Esophagus muscularis mucosa (tissue), 4 donors: ENCODE measurements around the gene MYB. TPM values are rescaled to one million over a fixed set of nuclear protein-coding genes. Genes with fewer than 3 reads are reported as not detected.
"Not testable (repeated sequence)": the region's sequence is repeated elsewhere in the genome, so short reads cannot be mapped to it uniquely, and the experiment has no call there.

Experiments
- DNase-seq: peaks from one replicate; pipeline ENCODE4 v3.0.0-alpha.2; 2017; ENCODE audit errors: extremely low spot score
- H3K27ac ChIP-seq, 4 donors: fragments of 200-600 bp; sonication (generic); replicated peaks in 1 of 4; 1 replicate in 3 of 4; 2 replicates in 1 of 4; pipeline ENCODE4 v1.5.1; 2016 to 2019; ENCODE audit warnings: mild to moderate bottlenecking in 1 of 4
- H3K27me3 ChIP-seq, 4 donors: fragments of 200-600 bp; sonication (generic); one replicate each; pipeline versions ENCODE4 v1.5.1 to v1.6.0; 2016 to 2019
- H3K36me3 ChIP-seq, 4 donors: fragments of 200-600 bp; sonication (generic); one replicate each; pipeline ENCODE4 v1.5.1; 2016 to 2019
- H3K4me1 ChIP-seq, 4 donors: fragments of 200-600 bp; sonication (generic); one replicate each; pipeline ENCODE4 v1.5.1; 2016 to 2019
- H3K4me3 ChIP-seq, 4 donors: fragments of 200-600 bp; sonication (generic); 1 replicate in 2 of 4; 2 replicates in 2 of 4; pipeline ENCODE4 v1.5.1; 2016 to 2019; ENCODE audit warnings: mild to moderate bottlenecking in 4 of 4, moderate library complexity in 1 of 4
- H3K9me3 ChIP-seq, 4 donors: fragments of 200-600 bp; sonication (generic); 1 replicate in 3 of 4; 2 replicates in 1 of 4; pipeline ENCODE4 v1.5.1; 2016 to 2019
- EP300 ChIP-seq: sonication (generic); formaldehyde crosslinking; IDR thresholded peaks from one replicate; pipeline ENCODE4 v1.6.1; 2017; ENCODE audit warnings: antibody characterized with exemption
- POLR2A ChIP-seq: fragments of 450-650 bp; IDR thresholded peaks from one replicate; pipeline ENCODE4 v1.6.1; 2017; ENCODE audit warnings: antibody characterized with exemption, moderate library complexity, mild to moderate bottlenecking, low read depth
- POLR2AphosphoS5 ChIP-seq, 2 donors: sonication (generic); formaldehyde crosslinking; IDR thresholded peaks; one replicate each; pipeline ENCODE4 v1.6.1; 2017; ENCODE audit warnings: antibody characterized with exemption in 2 of 2
- WGBS: methylation state at CpG from one replicate; pipeline ENCODE4 v1.1.5; 2018; 5-methylcytosine and 5-hydroxymethylcytosine counted together
- intact Hi-C: fragments of 100-400 bp; cut with DNase I; formaldehyde crosslinking; loops from one replicate; pipeline ENCODE4 v1.15.1; 2023
- total RNA-seq, 4 donors: library from RNA; depleted of rRNA; stranded (reverse); fragments of >200 nt; gene quantifications; one replicate each; pipeline versions ENCODE4 v1.1.0 to v1.2.1, GENCODE V29; 2016
- TF ChIP-seq, protein P1 (sequence below), 3 experiments: fragments of 200-600 bp in 2 of 3; fragments of 450-650 bp in 1 of 3; sonication (generic) in 2 of 3; IDR thresholded peaks; one replicate each; pipeline ENCODE4 v1.5.1; 2017 to 2019; ENCODE audit warnings: antibody characterized with exemption in 3 of 3, mild to moderate bottlenecking in 2 of 3, moderate library complexity in 1 of 3

The MYB gene
- total RNA-seq, 4 donors from 2014 or later, result 0.29 to 0.83 (median 0.50) TPM

DNA sequence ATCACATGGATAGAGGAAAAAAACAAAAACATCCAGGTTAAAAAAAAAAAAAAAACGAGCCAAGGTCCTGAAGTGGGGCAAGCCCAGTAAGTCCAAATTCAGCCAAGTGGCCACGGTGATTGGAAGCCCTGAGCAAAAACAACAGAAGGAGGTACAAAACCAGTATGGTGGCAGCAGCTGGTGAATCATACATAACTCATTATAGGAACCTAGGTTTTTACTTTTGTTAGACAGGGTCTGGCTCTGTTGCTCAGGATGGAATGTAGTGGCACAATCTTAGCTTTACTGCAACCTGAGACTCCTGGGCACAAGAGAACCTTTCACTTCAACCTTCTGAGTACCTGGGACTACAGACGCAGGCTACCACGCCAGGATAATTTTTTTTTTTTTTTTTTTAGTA lies 22.7 kb upstream of the MYB start:
- DNase-seq, result no peak
- H3K4me3 ChIP-seq, result no peak overlapping the region
- H3K36me3 ChIP-seq, result no peaks in the 10 kb centered on the region
- no peaks in the 10 kb centered on the region for H3K4me1 ChIP-seq
- intact Hi-C loops, result no loop called here
- 86% methylated on average over 4 of the region's 4 CpGs for WGBS
- H3K27ac ChIP-seq, result no peak overlapping the region
- H3K27me3 ChIP-seq, result peaks cover 0 to 5% (median 0%) of the 10 kb centered on the region in 4 donors
- TF ChIP-seq, protein P1, sequence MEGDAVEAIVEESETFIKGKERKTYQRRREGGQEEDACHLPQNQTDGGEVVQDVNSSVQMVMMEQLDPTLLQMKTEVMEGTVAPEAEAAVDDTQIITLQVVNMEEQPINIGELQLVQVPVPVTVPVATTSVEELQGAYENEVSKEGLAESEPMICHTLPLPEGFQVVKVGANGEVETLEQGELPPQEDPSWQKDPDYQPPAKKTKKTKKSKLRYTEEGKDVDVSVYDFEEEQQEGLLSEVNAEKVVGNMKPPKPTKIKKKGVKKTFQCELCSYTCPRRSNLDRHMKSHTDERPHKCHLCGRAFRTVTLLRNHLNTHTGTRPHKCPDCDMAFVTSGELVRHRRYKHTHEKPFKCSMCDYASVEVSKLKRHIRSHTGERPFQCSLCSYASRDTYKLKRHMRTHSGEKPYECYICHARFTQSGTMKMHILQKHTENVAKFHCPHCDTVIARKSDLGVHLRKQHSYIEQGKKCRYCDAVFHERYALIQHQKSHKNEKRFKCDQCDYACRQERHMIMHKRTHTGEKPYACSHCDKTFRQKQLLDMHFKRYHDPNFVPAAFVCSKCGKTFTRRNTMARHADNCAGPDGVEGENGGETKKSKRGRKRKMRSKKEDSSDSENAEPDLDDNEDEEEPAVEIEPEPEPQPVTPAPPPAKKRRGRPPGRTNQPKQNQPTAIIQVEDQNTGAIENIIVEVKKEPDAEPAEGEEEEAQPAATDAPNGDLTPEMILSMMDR (IDR thresholded peaks at IDR 0.05), result no peak
- no peak for TF ChIP-seq POLR2A
- no peak for TF ChIP-seq POLR2AphosphoS5 (IDR thresholded peaks at IDR 0.05)
- no peak for TF ChIP-seq EP300
- no peaks in the 10 kb centered on the region for H3K9me3 ChIP-seq

DNA sequence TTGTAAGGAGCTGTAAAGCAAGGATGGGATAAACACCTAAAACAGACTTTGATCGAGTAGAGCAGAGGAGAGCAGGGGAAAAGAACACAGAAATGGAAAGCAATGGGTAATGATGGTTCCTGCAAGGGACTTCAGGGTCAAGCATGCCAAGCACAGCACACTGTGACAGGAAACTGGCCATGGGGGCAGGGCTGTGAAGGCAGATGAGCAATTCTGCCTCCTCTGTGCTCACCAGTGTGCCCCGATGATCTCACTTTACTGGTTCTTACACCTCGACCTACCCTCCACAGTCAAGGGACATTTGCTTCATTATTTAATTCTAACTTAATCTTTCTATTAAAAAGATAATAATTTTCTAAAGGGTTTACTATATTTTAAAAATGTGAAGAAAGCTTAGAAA lies 21.6 kb upstream of the MYB start:
- intact Hi-C loops, result no loop called here
- 71% methylated on average over 3 of the region's 3 CpGs for WGBS
- H3K36me3 ChIP-seq, result no peaks in the 10 kb centered on the region
- no peak overlapping the region for H3K27ac ChIP-seq
- peaks cover 0 to 9% (median 0%) of the 10 kb centered on the region in 4 donors for H3K27me3 ChIP-seq
- no peaks in the 10 kb centered on the region for H3K9me3 ChIP-seq
- no peak for DNase-seq
- TF ChIP-seq POLR2AphosphoS5 (IDR thresholded peaks at IDR 0.05) (no peak), POLR2A (no peak), EP300 (no peak)
- TF ChIP-seq, protein P1 (IDR thresholded peaks at IDR 0.05), result no peak
- H3K4me3 ChIP-seq, result no peak overlapping the region
- no peaks in the 10 kb centered on the region for H3K4me1 ChIP-seq

DNA sequence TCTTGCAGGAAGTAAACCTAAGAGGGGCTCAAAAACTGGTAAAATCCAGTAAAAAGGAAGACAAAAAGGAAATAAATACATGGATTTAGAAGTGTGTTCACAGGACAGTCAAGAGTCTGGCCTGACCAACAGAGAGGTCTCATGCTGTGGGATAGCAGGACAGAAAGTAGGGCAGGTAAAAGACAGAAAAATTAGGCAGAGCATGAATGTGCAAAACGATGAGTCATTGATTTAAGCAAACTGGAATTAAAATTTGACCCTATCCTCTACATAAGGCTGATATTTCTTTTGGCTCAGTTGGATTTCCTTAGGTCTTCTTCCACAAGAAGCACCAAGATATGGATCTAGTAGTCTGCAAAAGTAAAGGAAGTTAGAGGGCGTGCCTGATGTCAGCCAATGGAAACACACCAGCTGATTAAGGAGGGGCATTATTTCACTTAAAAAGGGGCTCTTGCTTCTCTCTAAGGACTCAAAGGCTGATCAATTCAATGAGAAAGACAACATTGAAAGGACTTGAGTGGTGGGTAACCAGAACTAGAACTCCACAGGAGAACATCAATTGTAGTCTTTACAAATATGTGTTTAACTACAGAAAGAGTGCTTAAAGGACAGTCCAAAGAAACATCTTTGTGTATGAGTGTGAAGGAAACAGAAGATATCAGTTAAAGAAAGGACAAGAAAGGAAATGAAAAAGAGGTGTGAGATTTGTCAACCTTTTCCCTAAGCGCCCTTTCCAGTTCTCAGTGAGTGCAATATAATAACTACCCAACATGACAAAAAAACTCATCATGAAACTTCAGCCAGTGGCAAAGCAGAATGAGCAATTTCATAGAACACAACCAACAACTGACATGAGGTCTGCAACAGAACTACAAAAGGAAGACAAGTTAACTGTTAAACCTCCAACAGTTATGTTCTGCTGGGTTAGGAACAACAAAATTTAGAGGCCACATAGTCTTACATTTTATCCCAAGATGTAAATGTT lies 19.4 kb upstream of the MYB start:
- TF ChIP-seq EP300, result no peak
- no peak overlapping the region for H3K4me3 ChIP-seq
- no peaks in the 10 kb centered on the region for H3K9me3 ChIP-seq
- no peak for DNase-seq
- peaks cover 0 to 9% (median 0%) of the 10 kb centered on the region in 4 donors for H3K27me3 ChIP-seq
- H3K27ac ChIP-seq, result no peak overlapping the region
- intact Hi-C loops, result no loop called here
- H3K4me1 ChIP-seq, result no peaks in the 10 kb centered on the region
- H3K36me3 ChIP-seq, result no peaks in the 10 kb centered on the region
- WGBS, result 77% methylated on average over 3 of the region's 3 CpGs

DNA sequence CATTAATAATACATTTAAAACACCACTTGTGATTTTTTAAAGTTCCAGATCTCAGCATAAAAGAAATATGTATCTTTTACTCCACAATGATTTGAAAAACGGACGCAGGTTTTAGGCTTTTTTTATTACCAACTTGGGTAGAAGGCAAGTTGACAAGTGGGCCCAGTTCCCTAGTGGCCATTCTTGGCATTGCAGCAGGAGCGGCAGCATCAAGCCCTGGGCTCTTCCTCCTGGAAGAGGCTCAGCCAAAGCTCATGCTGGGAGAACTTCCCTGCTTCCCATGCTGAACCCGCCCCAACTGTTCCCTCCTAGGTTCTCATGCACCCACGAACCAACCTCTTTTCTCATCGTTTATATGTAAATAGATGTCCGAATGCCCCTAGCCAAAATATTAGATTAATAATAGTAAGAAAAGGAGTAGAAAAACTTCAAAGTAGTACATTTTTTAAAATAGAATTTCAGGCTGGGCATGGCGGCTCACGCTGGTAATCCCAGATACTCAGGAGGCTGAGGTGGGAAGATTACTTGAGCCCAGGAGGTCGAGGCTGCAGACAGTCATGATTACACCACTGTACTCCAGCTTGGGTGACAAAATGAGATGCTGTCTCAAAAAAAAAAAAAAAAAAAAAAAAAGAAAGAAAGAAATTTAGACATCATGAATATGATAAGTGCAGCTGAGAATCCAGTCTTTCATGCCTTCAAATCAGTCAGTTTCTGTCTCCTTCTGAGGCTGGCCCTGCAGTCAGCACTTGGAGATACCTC lies 18.2 kb upstream of the MYB start:
- Histone ChIP-seq H3K27ac (no peak overlapping the region), H3K36me3 (no peaks in the 10 kb centered on the region), H3K9me3 (no peaks in the 10 kb centered on the region), H3K4me3 (no peak overlapping the region), H3K27me3 (peaks cover 0 to 9% (median 0%) of the 10 kb centered on the region in 4 donors), H3K4me1 (no peaks in the 10 kb centered on the region)
- intact Hi-C loops, result no loop called here
- 47% methylated on average over 10 of the region's 10 CpGs for WGBS
- TF ChIP-seq EP300, result no peak
- TF ChIP-seq, protein P1 (IDR thresholded peaks at IDR 0.05), result peak in 2 of 3 experiments; percentile 29 to 49
- TF ChIP-seq POLR2AphosphoS5 (IDR thresholded peaks at IDR 0.05), result no peak
- no peak for TF ChIP-seq POLR2A
- no peak for DNase-seq

DNA sequence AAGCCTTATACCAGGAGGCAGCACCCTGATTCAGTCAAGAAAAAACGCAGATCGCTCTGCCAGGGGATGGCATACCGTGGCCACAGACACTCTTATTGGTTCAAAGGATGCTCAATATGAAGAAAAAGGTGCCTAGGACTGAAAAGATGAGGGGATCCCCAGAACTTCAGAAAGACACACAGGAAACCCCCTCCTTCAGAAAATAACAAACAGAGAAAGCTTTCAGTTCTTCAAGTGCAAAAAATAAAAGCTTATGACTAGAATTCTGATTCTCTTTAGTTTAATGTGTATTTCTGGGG lies 17.7 kb upstream of the MYB start:
- Histone ChIP-seq H3K27ac (no peak overlapping the region), H3K9me3 (no peaks in the 10 kb centered on the region), H3K4me3 (no peak overlapping the region), H3K36me3 (no peaks in the 10 kb centered on the region), H3K4me1 (no peaks in the 10 kb centered on the region), H3K27me3 (peaks cover 0 to 9% (median 0%) of the 10 kb centered on the region in 4 donors)
- intact Hi-C loops, result no loop called here
- no peak for DNase-seq
- TF ChIP-seq, protein P1 (IDR thresholded peaks at IDR 0.05), result no peak
- TF ChIP-seq POLR2AphosphoS5 (IDR thresholded peaks at IDR 0.05) (no peak), EP300 (no peak), POLR2A (no peak)
- 98% methylated on average over 3 of the region's 3 CpGs for WGBS

DNA sequence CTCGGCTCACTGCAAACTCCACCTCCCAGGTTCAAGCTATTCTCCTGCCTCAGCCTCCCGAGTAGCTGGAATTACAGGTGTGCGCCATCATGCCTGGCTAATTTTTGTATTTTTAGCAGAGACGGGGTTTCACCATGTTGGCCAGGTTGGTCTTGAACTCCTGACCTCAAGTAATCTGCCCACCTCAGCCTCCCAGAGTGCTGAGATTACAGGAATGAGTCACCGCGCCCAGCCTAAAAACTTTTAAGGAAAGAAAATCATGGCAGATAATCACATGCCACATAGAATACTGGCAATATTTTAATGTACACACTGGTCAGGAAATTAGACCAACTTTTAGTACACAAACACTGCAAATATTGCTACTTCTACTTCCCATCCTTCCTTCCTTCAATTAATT lies 16.7 kb upstream of the MYB start:
- H3K4me3 ChIP-seq, H3K36me3 ChIP-seq, H3K27ac ChIP-seq, H3K9me3 ChIP-seq, H3K4me1 ChIP-seq, DNase-seq, H3K27me3 ChIP-seq, intact Hi-C loops: not testable (repeated sequence)
- 88% methylated on average over 6 of the region's 6 CpGs for WGBS
